Heart right ventricle (tissue), 16 donors: ENCODE measurements around the gene EXT2. TPM values are rescaled to one million over a fixed set of nuclear protein-coding genes. Genes with fewer than 3 reads are reported as not detected.

ENCODE experiments used
- ATAC-seq, 8 donors: fragments of 200-7000 bp; cut with Tn5 transposase; one replicate each; pipeline ENCODE4 v1.9.1; 2020; ENCODE audit warnings: mild to moderate bottlenecking in 8 of 8, moderate library complexity in 8 of 8, moderate number of reproducible peaks in 1 of 8
- DNase-seq, 2 donors: peaks; one replicate each; pipeline ENCODE4 v3.0.0-alpha.2; 2020
- H3K27ac ChIP-seq, 10 donors: fragments of 200-600 bp; sonication (generic) in 2 of 10; one replicate each; pipeline versions ENCODE4 v1.5.0 to v1.8.0; 2020 to 2022; ENCODE audit warnings: mild to moderate bottlenecking in 3 of 10
- H3K27me3 ChIP-seq, 7 donors: fragments of 200-600 bp; one replicate each; pipeline ENCODE4 v1.8.0; 2021 to 2022; ENCODE audit warnings: mild to moderate bottlenecking in 2 of 7
- H3K36me3 ChIP-seq, 9 donors: fragments of 200-600 bp; sonication (generic) in 1 of 9; one replicate each; pipeline versions ENCODE4 v1.5.0 to v1.8.0; 2020 to 2022; ENCODE audit warnings: mild to moderate bottlenecking in 2 of 9
- H3K4me1 ChIP-seq, 9 donors: fragments of 200-600 bp; sonication (generic) in 1 of 9; one replicate each; pipeline versions ENCODE4 v1.5.0 to v1.8.0; 2020 to 2022; ENCODE audit warnings: mild to moderate bottlenecking in 4 of 9
- H3K4me3 ChIP-seq, 10 donors: fragments of 200-600 bp; sonication (generic) in 2 of 10; one replicate each; pipeline versions ENCODE4 v1.5.0 to v1.8.0; 2020 to 2022; ENCODE audit warnings: mild to moderate bottlenecking in 7 of 10, moderate library complexity in 2 of 10
- H3K9me3 ChIP-seq, 11 donors: fragments of 200-600 bp in 10 of 11; sonication (generic) in 2 of 11; one replicate each; pipeline versions ENCODE4 v1.5.0 to v1.8.0; 2013 to 2022; ENCODE audit warnings: mild to moderate bottlenecking in 2 of 11, control low read depth in 1 of 11, moderate library complexity in 1 of 11
- CTCF ChIP-seq, 9 donors: fragments of 200-600 bp; sonication (generic) in 2 of 9; IDR thresholded peaks; one replicate each; pipeline versions ENCODE4 v1.5.0 to v1.8.0; 2021 to 2022; ENCODE audit warnings: antibody characterized with exemption in 9 of 9, mild to moderate bottlenecking in 5 of 9, moderate library complexity in 1 of 9
- WGBS, 2 donors: extraction: QIAGEN DNeasy Blood & Tissue Kit; methylation state at CpG; one replicate each; pipeline ENCODE4 v1.1.7; 2013; ENCODE audit warnings: inconsistent platforms in 1 of 2; 5-methylcytosine and 5-hydroxymethylcytosine counted together
- intact Hi-C, 10 donors: fragments of 100-400 bp; cut with DNase I; formaldehyde crosslinking; loops; one replicate each; pipeline versions ENCODE4 v1.11.1 to v1.14.2; 2022
- polyA plus RNA-seq, 2 donors: library from polyadenylated mRNA; stranded (reverse); fragments of 200-250 nt; gene quantifications; one replicate each; pipeline ENCODE4 v1.2.3, GENCODE V29; 2013
- total RNA-seq, 10 donors: library from RNA; stranded (reverse); fragmentation: NEBNext Ultra II Directional in 3 of 10; extraction: Animal tissue kit (Norgen Biotek cat#: 25700) in 3 of 10; gene quantifications; one replicate each; pipeline versions ENCODE4 v1.2.1 to v1.2.4, GENCODE V29; 2021 to 2023
- donor health status: Arrhythmogenic right ventricular cardiomyopathy.
- donor health status: ischemic (EF 13 %, LVEDD 7.1; RV severe dilation, severe dysfunction).
- donor health status: healthy with polysubstance abuse.
- donor health status: DM: no; HTN: yes; CAD: no.
- donor health status: DM: no; HTN: no; CAD: no.
- donor health status: ischemic (EF 25% LVEDD 6.9; RV normal size, moderate dysfunction).
- donor health status: ischemic (EF 25% LVEDD 5.7; RV mildly dilated, moderate dysfunction).
- donor health status: healthy.
- donor health status: DM: yes; HTN: yes; CAD: no.
- donor health status: Ischemic cardiomyopathy.
- donor health status: ischemic (EF 35%, LVEDD 5.7; RV mildly dilated, moderate dysfunction).
- donor health status: nonischemic (EF 11% LVEDD 7.7; RV severe dilation, severe dysfunction).
- donor health status: DM: yes; HTN: yes; CAD: no.
- donor health status: PGD.
- donor health status: ischemic (EF 29% LVEDD 5.4; RV normal size, mild dysfunction).
- donor health status: nonischemic (EF 23%, LVEDD 6.1; RV moderate dilation, normal function).

Gene EXT2
- total and polyA plus RNA-seq, 12 donors, result 18.7 to 35.1 (median 28.2) TPM

GRCh38 chr11:44280257-44280656 is 184.8 kb downstream of the EXT2 start:
- no peak for TF ChIP-seq CTCF (IDR thresholded peaks at IDR 0.05)
- 91% methylated on average over 7 of the region's 7 CpGs for WGBS, 2 donors
- Histone ChIP-seq H3K4me1 (no peaks in the 10 kb centered on the region), H3K36me3 (no peaks in the 10 kb centered on the region), H3K27ac (no peak overlapping the region), H3K27me3 (no peaks in the 10 kb centered on the region), H3K4me3 (no peak overlapping the region), H3K9me3 (no peaks in the 10 kb centered on the region)
- DNase-seq, result no peak
- peak in 1 of 8 donors; percentile 35 for ATAC-seq
- intact Hi-C loops, result loop anchor here in 7 of 10 donors (5.0 to 10.0 kb wide), 4 partner anchors 145 to 332 kb away; no protein-coding TSS in a partner anchor

- intact Hi-C loops, result loop anchor here in 7 of 10 donors (5.0 to 10.0 kb wide), 4 partner anchors 146 to 331 kb away; no protein-coding TSS in a partner anchor
Observed at GRCh38 chr11:44281151-44281550, 185.7 kb downstream of the EXT2 start.

GRCh38 chr11:44282620-44283019 is 187.1 kb downstream of the EXT2 start:
- ATAC-seq (no peak), DNase-seq (no peak)
- 93 to 96% methylated on average over 5 of the region's 5 CpGs for WGBS, 2 donors
- no peak overlapping the region for H3K4me3 ChIP-seq
- TF ChIP-seq CTCF (IDR thresholded peaks at IDR 0.05), result no peak
- intact Hi-C loops, result loop anchor here in 7 of 10 donors (5.0 to 10.0 kb wide), 4 partner anchors 148 to 330 kb away; no protein-coding TSS in a partner anchor
- H3K9me3 ChIP-seq, result no peaks in the 10 kb centered on the region
- peaks cover 0 to 3% (median 0%) of the 10 kb centered on the region in 9 donors for H3K4me1 ChIP-seq
- no peaks in the 10 kb centered on the region for H3K36me3 ChIP-seq
- no peak overlapping the region for H3K27ac ChIP-seq
- H3K27me3 ChIP-seq, result peaks cover 0 to 4% (median 0%) of the 10 kb centered on the region in 7 donors

More at GRCh38 chr11:44281151-44281550, 185.7 kb downstream of the EXT2 start:
- H3K4me3 ChIP-seq, result no peak overlapping the region
- ATAC-seq (no peak), DNase-seq (no peak)
- WGBS, 2 donors, result 96 to 97% methylated on average over 9 of the region's 9 CpGs
- no peaks in the 10 kb centered on the region for H3K9me3 ChIP-seq
- no peak overlapping the region for H3K27ac ChIP-seq
- no peaks in the 10 kb centered on the region for H3K27me3 ChIP-seq
- no peak for TF ChIP-seq CTCF (IDR thresholded peaks at IDR 0.05)
- peaks cover 0 to 2% (median 0%) of the 10 kb centered on the region in 9 donors for H3K4me1 ChIP-seq
- H3K36me3 ChIP-seq, result no peaks in the 10 kb centered on the region

GRCh38 chr11:44285756-44286155 is 190.3 kb downstream of the EXT2 start:
- ATAC-seq, result peak in 4 of 8 donors; percentile 12 to 36 (median 16)
- no peak for DNase-seq
- 75 to 81% methylated on average over 2 of the region's 2 CpGs for WGBS, 2 donors
- TF ChIP-seq CTCF (IDR thresholded peaks at IDR 0.05), result no peak
- Histone ChIP-seq H3K36me3 (no peaks in the 10 kb centered on the region), H3K27me3 (peaks cover 0 to 10% (median 0%) of the 10 kb centered on the region in 7 donors), H3K27ac (no peak overlapping the region), H3K9me3 (no peaks in the 10 kb centered on the region), H3K4me3 (no peak overlapping the region), H3K4me1 (peaks cover 0 to 3% (median 0%) of the 10 kb centered on the region in 9 donors)
- intact Hi-C loops, result loop anchor here (1.0 to 10.0 kb wide), 7 partner anchors 151 to 332 kb away; no protein-coding TSS in a partner anchor
